Measurements from ENCODE around the gene MYF5.

- no peak for TF ChIP-seq KAT7 (CRISPR knock-in tag; IDR thresholded peaks at IDR 0.05; ENCODE audit: borderline replicate concordance)
- no peak for TF ChIP-seq E2F4 (CRISPR knock-in tag; IDR thresholded peaks at IDR 0.05; ENCODE audit: borderline replicate concordance, low read depth)
- no peak for TF ChIP-seq CTCF (IDR thresholded peaks at IDR 0.05)
- no peak for TF ChIP-seq TP53 (CRISPR knock-in tag; IDR thresholded peaks at IDR 0.05)
- TF ChIP-seq ETV6 (CRISPR knock-in tag; IDR thresholded peaks at IDR 0.05) = no peak
- TF ChIP-seq FOXJ3 (CRISPR knock-in tag; IDR thresholded peaks at IDR 0.05; ENCODE audit: borderline replicate concordance) = no peak
These were observed 37.2 kb upstream of the MYF5 start for GRCh38 chr12:80679346-80680131.
